Measurements from ENCODE around the gene TNFRSF8. TPM values are rescaled to one million over a fixed set of nuclear protein-coding genes. Genes with fewer than 3 reads are reported as not detected.

TNFRSF8 gene
- total RNA-seq, 4 donors from 2014 or later = 0.84 to 4.9 (median 1.8) TPM; not detected in 1

- H3K9me3 ChIP-seq = no peaks in the 10 kb centered on the region
- 84 to 91% methylated on average over 6 of the region's 6 CpGs for WGBS, 2 donors
- no peak for DNase-seq (ENCODE audit: low spot score in 2 of 2)
- no peaks in the 10 kb centered on the region for H3K36me3 ChIP-seq
- H3K4me1 ChIP-seq = peaks cover 0 to 6% (median 2%) of the 10 kb centered on the region in 4 donors
- no peak overlapping the region for H3K27ac ChIP-seq
- H3K4me3 ChIP-seq = no peak overlapping the region
- H3K27me3 ChIP-seq = no peaks in the 10 kb centered on the region
- TF ChIP-seq EP300 (IDR thresholded peaks at IDR 0.05) (no peak), CTCF (IDR thresholded peaks at IDR 0.05) (no peak), POLR2A (IDR thresholded peaks at IDR 0.05) (no peak)
Measured at GRCh38 chr1:12046749-12047119, 16.4 kb upstream of the TNFRSF8 start.

GRCh38 chr1:12047120-12047876 is 15.8 kb upstream of the TNFRSF8 start:
- DNase-seq (ENCODE audit: low spot score in 2 of 2) = no peak
- no peaks in the 10 kb centered on the region for H3K9me3 ChIP-seq

GRCh38 chr1:12048372-12048771 is 14.7 kb upstream of the TNFRSF8 start:
- 24 to 29% methylated on average over 2 of the region's 2 CpGs for WGBS, 2 donors
- TF ChIP-seq CTCF (IDR thresholded peaks at IDR 0.05) (no peak), EP300 (IDR thresholded peaks at IDR 0.05) (no peak), POLR2A (IDR thresholded peaks at IDR 0.05) (no peak)

More at GRCh38 chr1:12047120-12047876, 15.8 kb upstream of the TNFRSF8 start:
- Histone ChIP-seq H3K36me3 (no peaks in the 10 kb centered on the region), H3K27ac (no peak overlapping the region), H3K4me3 (no peak overlapping the region), H3K4me1 (peaks cover 0 to 11% (median 3%) of the 10 kb centered on the region in 4 donors), H3K27me3 (no peaks in the 10 kb centered on the region)
- TF ChIP-seq CTCF (IDR thresholded peaks at IDR 0.05) (no peak), POLR2A (IDR thresholded peaks at IDR 0.05) (no peak), EP300 (IDR thresholded peaks at IDR 0.05) (no peak)
- WGBS, 2 donors = 65 to 67% methylated on average over 17 to 18 of the region's 18 CpGs

GRCh38 chr1:12049616-12050015 is 13.5 kb upstream of the TNFRSF8 start:
- no peak overlapping the region for H3K27ac ChIP-seq
- WGBS, 2 donors = 65 to 72% methylated on average over 4 of the region's 4 CpGs
- H3K27me3 ChIP-seq = no peaks in the 10 kb centered on the region
- H3K9me3 ChIP-seq = no peaks in the 10 kb centered on the region
- H3K4me3 ChIP-seq = no peak overlapping the region
- TF ChIP-seq POLR2A (IDR thresholded peaks at IDR 0.05) = no peak
- TF ChIP-seq EP300 (IDR thresholded peaks at IDR 0.05) = no peak
- TF ChIP-seq CTCF (IDR thresholded peaks at IDR 0.05) = no peak
- H3K4me1 ChIP-seq = peaks cover 0 to 18% (median 7%) of the 10 kb centered on the region in 4 donors
- DNase-seq (ENCODE audit: low spot score in 2 of 2) = no peak
- H3K36me3 ChIP-seq = no peaks in the 10 kb centered on the region

More at GRCh38 chr1:12048372-12048771, 14.7 kb upstream of the TNFRSF8 start:
- peaks cover 0 to 21% (median 7%) of the 10 kb centered on the region in 4 donors for H3K4me1 ChIP-seq
- no peaks in the 10 kb centered on the region for H3K9me3 ChIP-seq
- no peak for DNase-seq (ENCODE audit: low spot score in 2 of 2)
- H3K27ac ChIP-seq = no peak overlapping the region
- no peaks in the 10 kb centered on the region for H3K27me3 ChIP-seq
- no peaks in the 10 kb centered on the region for H3K36me3 ChIP-seq
- no peak overlapping the region for H3K4me3 ChIP-seq

GRCh38 chr1:12051361-12051760 is 11.7 kb upstream of the TNFRSF8 start:
- no peak for TF ChIP-seq EP300 (IDR thresholded peaks at IDR 0.05)
- TF ChIP-seq CTCF (IDR thresholded peaks at IDR 0.05) = no peak
- no peak for TF ChIP-seq POLR2A (IDR thresholded peaks at IDR 0.05)
- Histone ChIP-seq H3K4me1 (peaks cover 0 to 18% (median 7%) of the 10 kb centered on the region in 4 donors), H3K4me3 (no peak overlapping the region), H3K27ac (no peak overlapping the region), H3K36me3 (no peaks in the 10 kb centered on the region), H3K9me3 (no peaks in the 10 kb centered on the region), H3K27me3 (no peaks in the 10 kb centered on the region)
- WGBS, 2 donors = 89 to 100% methylated on average over 1 of the region's 1 CpG
- no peak for DNase-seq (ENCODE audit: low spot score in 2 of 2)
